RPMI8226 (cell line): ENCODE results near the gene ZNF775.

Source experiments
- DNase-seq: peaks from one replicate; pipeline ENCODE4 v3.0.0-alpha.2; 2015

Gene ZNF775

GRCh38 chr7:150369748-150370501 is 9.2 kb upstream of the ZNF775 start:
- peak; percentile 33 for DNase-seq

DNA sequence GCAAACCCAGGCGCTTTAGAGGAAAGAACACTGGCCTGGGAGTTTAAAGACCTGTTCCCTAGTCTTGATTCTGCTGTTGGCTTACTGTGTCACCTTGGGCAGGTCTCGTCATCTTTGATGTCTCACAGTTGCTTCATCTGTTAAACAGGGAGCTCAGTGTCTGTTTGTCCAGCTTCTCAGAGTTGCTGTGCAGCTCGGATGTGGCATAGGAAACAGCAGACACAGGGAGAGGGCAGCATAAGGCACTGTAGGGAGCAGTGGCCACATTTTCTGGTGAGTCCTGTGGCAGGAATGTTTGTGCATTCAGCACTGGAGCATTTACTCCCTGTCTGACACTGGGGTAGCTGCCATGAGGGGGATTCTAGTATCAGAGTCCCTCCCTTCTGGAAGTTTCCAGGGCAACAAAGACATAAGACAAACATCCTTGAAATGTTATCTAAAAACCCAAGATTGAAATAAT is 8.5 kb upstream of the ZNF775 start:
- peak; percentile 43 for DNase-seq

GRCh38 chr7:150371131-150371995 is 7.8 kb upstream of the ZNF775 start:
- no peak for DNase-seq

GRCh38 chr7:150371996-150372270 is 7.2 kb upstream of the ZNF775 start:
- no peak for DNase-seq

GRCh38 chr7:150372271-150373048 is 6.7 kb upstream of the ZNF775 start:
- DNase-seq: no peak

- DNase-seq: peak; percentile 95
Measured at GRCh38 chr7:150373049-150373801, 5.9 kb upstream of the ZNF775 start.

- peak; percentile 26 for DNase-seq
Measured at GRCh38 chr7:150374026-150374425, 5.1 kb upstream of the ZNF775 start.

DNA sequence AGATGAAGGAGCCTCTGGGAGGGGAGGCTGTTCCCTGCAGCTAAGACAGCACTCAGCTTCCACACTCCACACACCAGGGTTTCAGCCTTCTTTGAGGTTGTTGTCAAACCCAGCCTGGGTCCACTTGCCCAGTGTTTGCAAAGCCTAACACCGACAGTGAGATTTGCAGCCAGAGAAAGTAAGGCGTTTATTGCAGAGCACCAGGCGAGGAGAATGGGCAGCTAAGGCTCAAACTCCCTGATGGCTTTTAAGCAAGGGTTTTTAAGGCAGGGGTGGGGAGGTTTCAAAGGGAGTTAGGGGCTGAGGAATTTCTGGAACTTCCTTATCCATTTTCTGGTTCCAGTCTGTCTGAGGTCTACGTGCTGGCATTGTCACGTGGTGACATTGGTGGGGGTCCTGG is 4.7 kb upstream of the ZNF775 start:
- DNase-seq: peak; percentile 44

DNA sequence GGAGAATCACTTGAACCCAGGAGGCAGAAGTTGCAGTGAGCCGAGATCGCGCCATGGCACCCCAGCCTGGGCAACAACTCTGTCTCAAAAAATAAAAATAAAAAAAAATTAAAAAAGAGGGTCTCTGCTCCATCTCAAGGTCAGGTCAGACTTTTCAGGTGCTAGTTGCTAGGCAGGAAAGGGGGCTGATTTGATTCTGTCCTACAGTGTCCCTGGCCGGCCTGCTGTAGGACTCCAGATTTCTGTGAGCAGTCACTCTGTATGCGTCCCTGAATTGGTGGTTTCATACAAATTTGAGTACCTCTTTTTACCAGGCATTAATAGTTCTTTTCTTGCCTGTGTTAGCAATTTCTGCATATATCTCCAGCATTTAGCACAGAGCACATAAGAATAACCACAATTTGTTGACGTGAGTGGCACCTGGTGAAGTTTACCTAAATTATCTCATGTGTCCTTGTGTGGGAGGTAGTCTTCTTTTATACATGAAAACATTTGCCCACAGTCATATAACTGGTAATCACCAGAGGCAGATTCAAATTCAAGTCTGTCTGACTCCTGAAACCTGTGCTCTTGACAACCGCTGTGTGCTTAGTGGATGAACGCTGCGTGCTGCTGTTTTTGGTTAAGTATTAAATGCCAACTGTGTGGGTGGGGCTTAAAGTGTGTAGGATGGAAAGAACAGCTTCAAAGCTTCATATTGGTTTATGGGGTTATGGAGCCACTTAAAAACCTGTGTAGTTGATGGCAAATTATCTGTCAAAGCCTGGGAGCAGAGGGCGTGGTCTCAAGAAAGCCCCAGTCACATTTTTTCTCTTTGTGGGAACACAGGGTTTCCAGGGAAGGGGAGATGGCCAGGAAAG is 3.2 kb upstream of the ZNF775 start:
- peak; percentile 90 for DNase-seq

DNA sequence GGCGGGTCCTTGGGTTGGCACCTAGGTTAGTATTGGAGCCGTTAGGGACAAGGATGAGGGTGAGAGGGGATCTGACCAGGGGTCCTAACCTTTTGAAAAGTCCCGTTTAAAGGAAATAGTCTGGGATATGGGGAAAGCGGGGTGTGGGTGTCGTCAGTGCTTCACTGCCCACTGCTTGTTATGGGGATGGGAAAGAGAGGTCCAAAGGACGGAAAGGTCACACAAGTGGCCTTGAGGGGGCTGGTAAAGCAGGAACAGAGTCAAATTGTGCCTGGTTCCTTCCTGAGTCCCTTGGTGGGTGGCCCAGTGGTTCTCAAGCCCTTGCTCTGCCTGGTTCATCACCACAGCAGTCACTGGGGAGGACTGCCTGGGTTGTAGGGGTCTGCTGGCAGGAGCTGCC is 2.6 kb upstream of the ZNF775 start:
- DNase-seq: no peak

DNA sequence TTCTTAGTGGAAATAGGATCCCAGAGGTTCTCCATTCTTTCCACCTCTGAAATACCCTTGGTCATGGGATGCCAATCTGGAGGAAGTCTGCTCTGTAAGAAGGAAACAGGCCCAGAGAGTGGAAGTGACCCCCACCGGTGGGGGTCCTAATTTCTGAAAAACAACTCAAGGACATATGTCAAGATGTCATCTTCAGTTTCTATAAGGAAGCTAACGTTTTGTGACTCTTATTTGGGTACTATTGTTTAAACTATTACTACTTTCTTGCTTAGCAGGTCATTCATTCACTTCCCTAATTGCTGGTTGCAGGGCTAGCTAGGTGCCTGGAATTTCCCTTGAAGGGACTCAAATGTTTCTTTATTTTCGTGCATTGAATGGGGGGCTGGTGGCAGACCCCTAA is 1.9 kb upstream of the ZNF775 start:
- DNase-seq: no peak

- peak; percentile 60 for DNase-seq
Measured at GRCh38 chr7:150377635-150378034, 1.5 kb upstream of the ZNF775 start.

DNA sequence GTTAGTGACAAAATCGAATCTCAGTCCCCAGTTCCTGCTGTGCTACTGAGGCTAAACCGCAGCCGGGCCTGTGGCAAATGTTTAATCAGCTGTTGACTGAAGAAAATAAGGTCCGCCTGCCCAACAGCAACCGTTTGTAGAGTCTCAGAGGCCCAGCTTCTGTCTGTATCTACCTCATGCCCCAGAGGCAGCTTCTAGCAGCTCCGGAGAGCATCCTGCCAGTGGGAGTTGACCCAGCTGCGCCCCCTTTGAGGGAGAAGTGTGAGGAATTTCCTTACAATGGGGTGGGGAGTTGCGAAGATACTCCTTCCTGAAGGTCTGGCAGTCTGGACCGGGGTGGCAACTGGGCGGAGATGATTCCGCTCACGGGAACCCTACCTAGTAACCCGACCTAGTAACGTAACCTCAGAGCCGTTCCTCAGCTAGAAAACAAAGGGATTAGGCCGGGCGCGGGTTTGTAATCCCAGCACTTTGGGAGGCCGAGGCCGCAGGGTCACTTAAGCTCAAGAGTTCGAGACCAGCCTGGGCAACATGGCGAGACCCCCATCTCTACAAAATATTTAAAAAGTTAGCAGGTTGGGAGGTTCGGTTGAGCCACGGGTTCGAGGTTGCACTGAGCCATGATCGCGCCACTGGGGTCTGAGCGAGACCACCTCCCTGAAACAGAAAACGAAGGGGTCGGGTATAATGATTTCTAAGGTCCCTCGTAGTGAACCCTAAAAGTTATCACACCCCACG is 846 bp upstream of the ZNF775 start:
- peak; percentile 92 for DNase-seq

GRCh38 chr7:150379441-150380379 is 580 bp downstream of the ZNF775 start:
- DNase-seq: peak; percentile 64

DNA sequence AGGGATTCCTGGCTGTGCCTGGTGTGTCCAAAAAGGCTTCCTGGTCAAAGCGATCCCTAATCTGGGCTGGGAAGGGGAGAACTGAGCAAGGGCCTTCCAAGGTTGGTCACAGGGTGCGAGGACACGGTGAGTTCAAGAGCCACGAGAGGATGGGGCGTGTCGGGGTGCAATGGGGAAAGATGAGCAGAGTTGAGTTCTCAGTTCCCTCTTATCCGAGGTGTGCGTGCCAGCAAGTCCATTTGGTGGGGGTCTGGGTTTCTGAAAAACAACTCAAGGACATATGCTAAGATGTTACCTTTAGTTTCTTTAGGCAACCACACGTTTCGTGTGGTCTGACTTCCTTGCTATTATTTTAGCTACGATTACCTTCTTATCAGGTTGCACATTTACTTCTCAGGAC is 1.3 kb downstream of the ZNF775 start:
- DNase-seq: peak; percentile 85

- DNase-seq: no peak
Measured at GRCh38 chr7:150381096-150381495, 2.0 kb downstream of the ZNF775 start.

GRCh38 chr7:150381785-150382122 is 2.6 kb downstream of the ZNF775 start:
- no peak for DNase-seq

DNA sequence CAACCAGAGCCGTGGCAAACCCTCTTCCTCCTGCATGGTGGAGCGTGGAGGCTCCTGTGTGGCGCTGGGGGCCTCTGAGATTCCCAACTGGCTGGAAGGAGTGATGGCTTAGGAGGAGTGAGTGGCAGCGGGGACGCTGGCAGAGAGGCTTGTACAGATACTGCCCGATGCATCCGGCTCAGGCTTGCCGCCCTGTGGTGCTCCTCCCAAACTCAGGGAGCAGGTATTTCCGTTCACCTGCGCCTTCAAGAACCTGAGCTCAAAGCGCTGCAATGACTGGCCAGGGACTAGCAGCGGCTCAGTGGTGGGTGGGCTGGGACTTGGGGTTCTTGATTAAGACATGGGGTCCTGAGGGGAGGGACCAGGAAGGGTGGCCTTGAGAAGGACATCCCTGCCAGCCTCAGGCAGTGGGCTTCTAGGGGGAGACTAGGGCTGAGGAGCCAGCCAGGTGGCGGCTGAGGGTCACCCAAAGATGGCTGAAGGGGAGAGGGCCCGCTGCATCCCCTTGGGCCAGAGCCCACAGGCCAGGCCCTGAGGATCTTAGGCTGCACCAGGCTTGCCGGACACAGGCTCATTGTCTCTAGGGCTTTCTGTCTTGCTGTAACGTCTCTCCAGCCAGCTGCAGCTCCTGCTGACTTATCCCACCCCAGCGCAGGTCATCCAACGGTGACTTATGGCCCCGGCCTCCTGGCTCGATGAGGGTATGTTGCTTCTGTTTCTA is 3.2 kb downstream of the ZNF775 start:
- no peak for DNase-seq

- no peak for DNase-seq
Measured at GRCh38 chr7:150382844-150383225, 3.7 kb downstream of the ZNF775 start.
